GM19351 (cell line): ENCODE measurements around the gene KIAA1191.
A peak's percentile ranks its signal among the peaks of the same experiment; 100 is the strongest.

ENCODE experiments used
- ATAC-seq: cut with Tn5 transposase; IDR thresholded peaks from one replicate; pipeline ENCODE4 v1.9.1; 2021; ENCODE audit warnings: mild to moderate bottlenecking, moderate library complexity; ENCODE audit not compliant: unreplicated experiment

The KIAA1191 gene

GRCh38 chr5:176366232-176366894 lies 4.8 kb upstream of the KIAA1191 start:
- no peak for ATAC-seq

- peak; percentile 39 for ATAC-seq
Measured at GRCh38 chr5:176365351-176366231, 4.0 kb upstream of the KIAA1191 start, which contains the start of gene ARL10. TSS of gene ARL10 (plus strand) at chr5:176365487. CDS start at chr5:176365564, 77 bp downstream.

- no peak for ATAC-seq
Measured at GRCh38 chr5:176364765-176365350, 3.3 kb upstream of the KIAA1191 start.

- no peak for ATAC-seq
Measured at GRCh38 chr5:176362233-176362490, 598 bp upstream of the KIAA1191 start.

- ATAC-seq = no peak
Measured at GRCh38 chr5:176360894-176361436, 599 bp downstream of the KIAA1191 start.

- no peak for ATAC-seq
Measured at GRCh38 chr5:176359658-176360057, 1.9 kb downstream of the KIAA1191 start.

GRCh38 chr5:176356179-176356566 lies 5.4 kb downstream of the KIAA1191 start:
- no peak for ATAC-seq

- ATAC-seq = no peak
Measured at GRCh38 chr5:176355400-176356178, 6.0 kb downstream of the KIAA1191 start.

GRCh38 chr5:176353533-176353932 lies 8.0 kb downstream of the KIAA1191 start:
- ATAC-seq = no peak

GRCh38 chr5:176352116-176352878 lies 9.3 kb downstream of the KIAA1191 start:
- no peak for ATAC-seq

GRCh38 chr5:176350416-176350815 lies 11.1 kb downstream of the KIAA1191 start:
- no peak for ATAC-seq

- no peak for ATAC-seq
Measured at GRCh38 chr5:176342766-176343458, 18.7 kb downstream of the KIAA1191 start.

- ATAC-seq = no peak
Measured at GRCh38 chr5:176342158-176342483, 19.4 kb downstream of the KIAA1191 start.

- ATAC-seq = no peak
Measured at GRCh38 chr5:176341325-176342157, 20.0 kb downstream of the KIAA1191 start.

GRCh38 chr5:176339304-176339703 lies 22.3 kb downstream of the KIAA1191 start:
- no peak for ATAC-seq

- ATAC-seq = no peak
Measured at GRCh38 chr5:176337913-176338312, 23.7 kb downstream of the KIAA1191 start.

GRCh38 chr5:176334031-176334770 lies 27.4 kb downstream of the KIAA1191 start:
- ATAC-seq = no peak

GRCh38 chr5:176320577-176320976 lies 41.0 kb downstream of the KIAA1191 start:
- no peak for ATAC-seq
